ENCODE results near the gene CUX1. TPM values are rescaled to one million over a fixed set of nuclear protein-coding genes. Genes with fewer than 3 reads are reported as not detected.
"Not testable (repeated sequence)": the region's sequence is repeated elsewhere in the genome, so short reads cannot be mapped to it uniquely, and the experiment has no call there.

CUX1 gene
- total RNA-seq, 4 donors from 2014 or later = 64.1 to 142 (median 111) TPM

GRCh38 chr7:101926265-101926664 lies 108.8 kb downstream of the CUX1 start:
- Histone ChIP-seq H3K27ac (no peak overlapping the region), H3K27me3 (no peaks in the 10 kb centered on the region), H3K4me3 (no peak overlapping the region), H3K9me3 (no peaks in the 10 kb centered on the region), H3K4me1 (no peaks in the 10 kb centered on the region), H3K36me3 (no peaks in the 10 kb centered on the region)
- TF ChIP-seq POLR2A (IDR thresholded peaks at IDR 0.05) = no peak
- no peak for TF ChIP-seq CTCF (IDR thresholded peaks at IDR 0.05)
- peak in 1 of 3 donors; percentile 6 for DNase-seq

- Histone ChIP-seq H3K9me3 (no peaks in the 10 kb centered on the region), H3K27ac (no peak overlapping the region), H3K4me1 (no peaks in the 10 kb centered on the region), H3K27me3 (no peaks in the 10 kb centered on the region), H3K4me3 (no peak overlapping the region), H3K36me3 (no peaks in the 10 kb centered on the region)
- TF ChIP-seq POLR2A (IDR thresholded peaks at IDR 0.05) = no peak
- DNase-seq = peak in 1 of 3 donors; percentile 10
Observed at GRCh38 chr7:101927389-101927788, 110.0 kb downstream of the CUX1 start.

- peak in 1 of 3 donors; percentile 42 for DNase-seq
- TF ChIP-seq CTCF (IDR thresholded peaks at IDR 0.05) = no peak
- no peak for TF ChIP-seq POLR2A (IDR thresholded peaks at IDR 0.05)
- no peaks in the 10 kb centered on the region for H3K36me3 ChIP-seq
- H3K27me3 ChIP-seq = no peaks in the 10 kb centered on the region
- H3K9me3 ChIP-seq = no peaks in the 10 kb centered on the region
- no peak overlapping the region for H3K4me3 ChIP-seq
- H3K4me1 ChIP-seq = no peaks in the 10 kb centered on the region
- H3K27ac ChIP-seq = no peak overlapping the region
Observed at GRCh38 chr7:101927802-101928201, 110.4 kb downstream of the CUX1 start.

DNA sequence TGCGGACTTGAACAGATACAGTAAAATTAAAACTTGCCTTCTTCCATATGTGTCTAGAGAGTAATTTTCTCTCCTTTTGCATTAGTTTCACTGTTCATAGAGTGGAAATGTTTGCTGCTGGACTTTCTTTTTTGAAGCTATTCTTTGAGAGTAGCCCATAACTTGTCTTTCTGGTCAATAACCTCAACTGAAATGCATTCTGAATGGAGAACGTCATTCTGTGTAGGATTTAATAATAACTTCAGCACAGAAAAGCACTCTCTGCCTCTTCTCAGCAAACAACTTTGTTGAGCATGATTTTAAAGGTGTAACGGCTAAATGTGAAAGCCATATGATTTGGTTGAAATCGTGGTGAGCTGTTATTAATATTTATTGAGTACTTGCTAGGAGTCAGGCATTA lies 111.8 kb downstream of the CUX1 start:
- no peak for DNase-seq
- Histone ChIP-seq H3K27me3 (no peaks in the 10 kb centered on the region), H3K4me1 (peaks cover 0 to 5% (median 0%) of the 10 kb centered on the region in 4 donors), H3K36me3 (no peaks in the 10 kb centered on the region), H3K4me3 (no peak overlapping the region), H3K9me3 (no peaks in the 10 kb centered on the region), H3K27ac (no peak overlapping the region)
- TF ChIP-seq CTCF (IDR thresholded peaks at IDR 0.05) = no peak
- TF ChIP-seq POLR2A (IDR thresholded peaks at IDR 0.05) = no peak

GRCh38 chr7:101929911-101930310 lies 112.5 kb downstream of the CUX1 start:
- H3K4me1 ChIP-seq = peaks cover 0 to 11% (median 0%) of the 10 kb centered on the region in 4 donors
- H3K36me3 ChIP-seq, H3K27ac ChIP-seq, DNase-seq, H3K27me3 ChIP-seq, H3K4me3 ChIP-seq, H3K9me3 ChIP-seq: not testable (repeated sequence)

DNA sequence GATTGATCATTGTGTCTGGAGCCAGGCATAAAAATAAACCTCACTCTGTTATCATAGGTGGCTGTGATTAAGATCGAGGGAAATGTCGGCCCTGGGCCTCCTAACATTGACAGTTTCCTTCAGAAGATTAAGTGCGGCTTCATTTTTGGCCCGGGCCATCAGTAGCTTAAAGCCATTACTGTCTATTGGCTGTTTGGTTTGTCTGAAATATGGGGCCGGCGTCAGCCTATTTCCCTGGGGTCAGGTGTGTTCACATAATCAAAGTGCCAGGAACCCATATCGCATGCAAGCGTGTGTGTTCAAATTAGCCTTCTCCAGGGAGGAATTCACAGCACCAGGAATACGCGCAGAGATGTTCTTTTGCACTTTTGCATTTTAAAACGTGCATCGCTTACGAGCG lies 114.7 kb downstream of the CUX1 start:
- H3K9me3 ChIP-seq = no peaks in the 10 kb centered on the region
- no peak overlapping the region for H3K4me3 ChIP-seq
- no peak overlapping the region for H3K27ac ChIP-seq
- no peaks in the 10 kb centered on the region for H3K36me3 ChIP-seq
- H3K27me3 ChIP-seq = no peaks in the 10 kb centered on the region
- DNase-seq = peak in 1 of 3 donors; percentile 9
- no peak for TF ChIP-seq CTCF (IDR thresholded peaks at IDR 0.05)
- TF ChIP-seq POLR2A (IDR thresholded peaks at IDR 0.05) = no peak
- H3K4me1 ChIP-seq = peaks cover 3 to 33% (median 6%) of the 10 kb centered on the region in 4 donors

DNA sequence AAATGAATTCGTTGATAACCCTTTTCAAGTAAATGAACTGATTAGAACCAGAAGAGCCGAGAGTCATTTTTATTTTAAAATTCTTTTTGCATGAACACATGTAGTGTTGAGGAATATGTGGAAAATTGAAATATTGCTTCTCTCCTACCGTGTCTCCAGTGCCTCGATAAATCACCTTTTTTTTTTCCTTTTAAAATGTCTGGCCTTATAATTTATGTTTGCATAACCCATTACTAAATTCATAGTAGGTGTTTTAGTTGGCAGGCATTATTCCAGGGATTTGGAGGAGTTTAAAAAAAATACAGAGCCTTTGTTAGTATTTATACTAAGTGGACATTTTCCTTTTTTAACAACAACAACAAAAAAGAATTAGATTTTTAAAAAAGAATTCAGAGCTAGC lies 115.6 kb downstream of the CUX1 start:
- H3K9me3 ChIP-seq = no peaks in the 10 kb centered on the region
- no peaks in the 10 kb centered on the region for H3K36me3 ChIP-seq
- no peak for DNase-seq
- no peak overlapping the region for H3K27ac ChIP-seq
- H3K4me3 ChIP-seq = no peak overlapping the region
- TF ChIP-seq POLR2A (IDR thresholded peaks at IDR 0.05) = no peak
- TF ChIP-seq CTCF (IDR thresholded peaks at IDR 0.05) = no peak
- no peaks in the 10 kb centered on the region for H3K27me3 ChIP-seq
- H3K4me1 ChIP-seq = peaks cover 3 to 36% (median 6%) of the 10 kb centered on the region in 4 donors
